Astrocyte of the cerebellum (primary cell): Measurements from ENCODE around the gene KRT27.

ENCODE experiments used
- DNase-seq: peaks from one replicate; pipeline ENCODE4 v3.0.0-alpha.2; 2011; ENCODE audit warnings: low read depth
- H3K4me3 ChIP-seq: 2 replicates; pipeline ENCODE4 v1.5.1; 2011; ENCODE audit warnings: mild to moderate bottlenecking, low read depth, low read length, moderate library complexity
- CTCF ChIP-seq: IDR thresholded peaks from 2 replicates; pipeline ENCODE4 v1.5.1; 2012; ENCODE audit warnings: low read length, low read depth, moderate library complexity, mild to moderate bottlenecking; ENCODE audit errors: missing control alignments
- in situ Hi-C: cut with HindIII; loops from 2 replicates; pipeline ENCODE4 v1.10.0; 2017; ENCODE audit warnings: low sequenced_read_pairs

KRT27 gene

GRCh38 chr17:40791111-40791510 lies 8.8 kb upstream of the KRT27 start:
- in situ Hi-C loops = no loop called here
- DNase-seq = no peak
- no peak overlapping the region for H3K4me3 ChIP-seq
- TF ChIP-seq CTCF = no peak

GRCh38 chr17:40779181-40779909 lies 3.0 kb downstream of the KRT27 start:
- DNase-seq = no peak
- in situ Hi-C loops = no loop called here
- no peak overlapping the region for H3K4me3 ChIP-seq
- no peak for TF ChIP-seq CTCF

GRCh38 chr17:40778461-40778860 lies 3.9 kb downstream of the KRT27 start:
- H3K4me3 ChIP-seq = no peak overlapping the region
- no peak for DNase-seq
- in situ Hi-C loops = no loop called here
- TF ChIP-seq CTCF = no peak

- in situ Hi-C loops = no loop called here
- DNase-seq = no peak
- no peak for TF ChIP-seq CTCF
- no peak overlapping the region for H3K4me3 ChIP-seq
Observed at GRCh38 chr17:40777971-40778370, 4.4 kb downstream of the KRT27 start.

GRCh38 chr17:40777459-40777858 lies 4.9 kb downstream of the KRT27 start:
- TF ChIP-seq CTCF = no peak
- no peak for DNase-seq
- in situ Hi-C loops = no loop called here
- no peak overlapping the region for H3K4me3 ChIP-seq

- in situ Hi-C loops = no loop called here
- TF ChIP-seq CTCF = no peak
- DNase-seq = no peak
- no peak overlapping the region for H3K4me3 ChIP-seq
Observed at GRCh38 chr17:40775945-40776344, 6.4 kb downstream of the KRT27 start.

- TF ChIP-seq CTCF = no peak
- H3K4me3 ChIP-seq = no peak within 1 kb of the TSS
- DNase-seq = no peak
- in situ Hi-C loops = no loop called here
Observed at GRCh38 chr17:40772101-40772500, 10.2 kb downstream of the KRT27 start, which contains the start of gene KRT26. KRT26 (minus strand) TSS chr17:40772201; CDS start chr17:40772113, 88 bp downstream.
